K562 (cell line): ENCODE results near the gene KRT35. TPM values are rescaled to one million over a fixed set of nuclear protein-coding genes. Genes with fewer than 3 reads are reported as not detected.

Experiments
- ATAC-seq: fragments of 200-7000 bp; cut with Tn5 transposase; 3 replicates; pipeline ENCODE4 v1.9.1; 2020; ENCODE audit warnings: moderate library complexity
- BruUV-seq: library from RNA; stranded (reverse); fragments of 400-500 nt; replicated peaks from 2 replicates; lab custom pipeline; 2021; lab: Mats Ljungman, UMichigan
- CTCF ChIA-PET: fragments of 300-600 bp; formaldehyde crosslinking; extraction: SDS; loops from one replicate; lab custom pipeline; 2021; ENCODE audit warnings: low intra/inter-chr PET ratio; lab: Yijun Ruan, JAX
- POLR2A ChIA-PET: fragments of 300-600, 350-650 bp; sonication (Branson Sonifier 250); formaldehyde crosslinking; extraction: SDS; loops from one replicate; lab custom pipeline; 2021; ENCODE audit warnings: antibody characterized with exemption, inconsistent platforms; lab: Yijun Ruan, JAX
- DNase-seq, 4 experiments: peaks; one replicate each; pipeline versions ENCODE4 v3.0.0 to v3.0.0-alpha.2; 2011 to 2018; ENCODE audit warnings: low spot score in 3 of 4, mixed read lengths in 3 of 4; ENCODE audit errors: extremely low read depth in 1 of 4
- FAIRE-seq: peaks from 2 replicates; lab custom pipeline; 2011; peaks lifted over from hg19 to GRCh38; lab: Jason Lieb, UNC
- H2AFZ ChIP-seq: 2 replicates; pipeline ENCODE4 v1.6.0; 2011; ENCODE audit warnings: low read depth, low read length, control low read depth, inconsistent platforms
- H3K27ac ChIP-seq: fragments of 200-600 bp; 3 replicates; pipeline ENCODE4 v1.8.0; 2011; ENCODE audit warnings: low read depth, mild to moderate bottlenecking, control low read depth, inconsistent platforms, low read length, moderate library complexity, mixed read lengths; ENCODE audit errors: extremely low read depth
- H3K27me3 ChIP-seq, 2 experiments: fragments of 300-600 bp in 1 of 2; 2 replicates in 1 of 2; 3 replicates in 1 of 2; pipeline versions ENCODE4 v1.6.0 to v1.8.0; 2011; ENCODE audit warnings: inconsistent platforms in 2 of 2, low read length in 2 of 2, mild to moderate bottlenecking in 1 of 2, mixed read lengths in 1 of 2, moderate library complexity in 1 of 2; ENCODE audit not compliant: control insufficient read depth in 2 of 2, insufficient read depth in 2 of 2
- H3K36me3 ChIP-seq: fragments of 300-600 bp; 3 replicates; pipeline ENCODE4 v1.8.0; 2011; ENCODE audit warnings: mild to moderate bottlenecking, low read length, inconsistent platforms; ENCODE audit not compliant: control insufficient read depth, insufficient read depth
- H3K4me1 ChIP-seq, 2 experiments: fragments of 200-600 bp in 1 of 2; replicated peaks in 1 of 2; 2 replicates in 1 of 2; 3 replicates in 1 of 2; pipeline versions ENCODE4 v1.5.1 to v1.8.0; 2011; ENCODE audit warnings: inconsistent platforms in 2 of 2, low read length in 2 of 2, mild to moderate bottlenecking in 1 of 2, mixed read lengths in 1 of 2, moderate library complexity in 1 of 2; ENCODE audit not compliant: control insufficient read depth in 2 of 2, insufficient read depth in 2 of 2
- H3K4me2 ChIP-seq: 2 replicates; pipeline ENCODE4 v1.6.1; 2011; ENCODE audit warnings: low read length, control low read depth, inconsistent platforms, mixed read lengths; ENCODE audit not compliant: insufficient read depth
- H3K4me3 ChIP-seq: fragments of 200-600 bp; sonication (generic), shearing (Covaris generic); 2 replicates; pipeline ENCODE4 v1.5.1; 2016; ENCODE audit warnings: control low read depth, inconsistent platforms
- H3K79me2 ChIP-seq: fragments of 200-600 bp; 3 replicates; pipeline ENCODE4 v1.8.0; 2011; ENCODE audit warnings: low read length, inconsistent platforms; ENCODE audit not compliant: control insufficient read depth, insufficient read depth
- H3K9ac ChIP-seq, 2 experiments: 2 replicates each; pipeline versions ENCODE4 v1.6.0 to v1.6.1; 2011; ENCODE audit warnings: low read depth in 2 of 2, low read length in 2 of 2, control low read depth in 1 of 2, inconsistent platforms in 1 of 2, mild to moderate bottlenecking in 1 of 2, mixed read lengths in 1 of 2; ENCODE audit not compliant: insufficient read depth in 1 of 2
- H3K9me1 ChIP-seq: one replicate; pipeline ENCODE4 v1.6.0; 2011; ENCODE audit warnings: inconsistent platforms, mild to moderate bottlenecking, low read length, moderate library complexity; ENCODE audit not compliant: control insufficient read depth, insufficient read depth
- H3K9me3 ChIP-seq: replicated peaks from 2 replicates; pipeline ENCODE4 v1.5.1; 2011; ENCODE audit warnings: low read depth, low read length, inconsistent platforms; ENCODE audit not compliant: control insufficient read depth, insufficient read depth
- H4K20me1 ChIP-seq: replicated peaks from 2 replicates; pipeline ENCODE4 v1.6.1; 2011; ENCODE audit warnings: low read length, inconsistent platforms, mixed read lengths; ENCODE audit not compliant: control insufficient read depth, insufficient read depth
- CREBBP ChIP-seq: IDR thresholded peaks from one replicate; pipeline ENCODE4 v1.6.1; 2012; ENCODE audit warnings: low read depth, mild to moderate bottlenecking, control low read depth, inconsistent platforms, low read length
- ELK3 ChIP-seq: fragments of 450-650 bp; formaldehyde crosslinking; IDR thresholded peaks from 2 replicates; pipeline ENCODE4 v1.4.0; 2020; ENCODE audit warnings: mild to moderate bottlenecking
- ESRRA ChIP-seq: fragments of 450-650 bp; IDR thresholded peaks from 2 replicates; pipeline ENCODE4 v1.6.1; 2014; ENCODE audit warnings: low read depth, mild to moderate bottlenecking, moderate library complexity, borderline replicate concordance
- FOXA1 ChIP-seq: fragments of 450-650 bp; IDR thresholded peaks from 2 replicates; pipeline ENCODE4 v1.6.1; 2016; ENCODE audit warnings: mild to moderate bottlenecking, borderline replicate concordance
- MED1 ChIP-seq: sonication (generic); formaldehyde crosslinking; IDR thresholded peaks from 2 replicates; pipeline ENCODE4 v1.8.1; 2023; ENCODE audit warnings: missing genetic modification reagents, borderline replicate concordance
- MYNN ChIP-seq, 2 experiments: sonication (generic); formaldehyde crosslinking in 1 of 2; IDR thresholded peaks; 2 replicates each; pipeline versions ENCODE4 v1.5.0 to v1.6.1; 2016 to 2020; ENCODE audit warnings: antibody characterized with exemption in 1 of 2, missing genetic modification reagents in 1 of 2
- RFX5 ChIP-seq: IDR thresholded peaks from 2 replicates; pipeline ENCODE4 v1.6.1; 2011; ENCODE audit warnings: low read depth, mild to moderate bottlenecking, improper control_type of control experiment, low read length
- SUPT5H ChIP-seq: fragments of 450-650 bp; IDR thresholded peaks from 2 replicates; pipeline ENCODE4 v1.6.1; 2016
- ZNF134 ChIP-seq: fragments of 250-450 bp; sonication (Bioruptor Pico); conservative IDR thresholded peaks from 2 replicates; pipeline ENCODE4 v1.4.0; 2020
- ZNF217 ChIP-seq: sonication (generic); formaldehyde crosslinking; IDR thresholded peaks from 2 replicates; pipeline ENCODE4 v1.8.0; 2022; ENCODE audit warnings: mild to moderate bottlenecking, missing genetic modification reagents
- ZNF449 ChIP-seq: fragments of 250-450 bp; sonication (Bioruptor Pico); IDR thresholded peaks from 2 replicates; pipeline ENCODE4 v1.8.0; 2022; ENCODE audit warnings: moderate library complexity, mild to moderate bottlenecking, inconsistent platforms
- ZNF780A ChIP-seq: fragments of 250-450 bp; sonication (Bioruptor Pico); IDR thresholded peaks from 2 replicates; pipeline ENCODE4 v1.5.0; 2021; ENCODE audit warnings: mild to moderate bottlenecking
- WGBS: fragments of 100-300 bp; shearing (Covaris generic); methylation state at CpG from one replicate; pipeline ENCODE4 v1.1.6; 2016; ENCODE audit warnings: low coverage, mixed read lengths; ENCODE audit not compliant: insufficient coverage; ENCODE audit errors: missing lambda C conversion rate; 5-methylcytosine and 5-hydroxymethylcytosine counted together
- in situ Hi-C: fragments of 300-500 bp; cut with MboI; formaldehyde crosslinking; loops from 4 replicates; pipeline ENCODE4 v1.15.0; 2018; ENCODE audit warnings: inconsistent platforms, mixed read lengths
- intact Hi-C: fragments of 100-400 bp; cut with micrococcal nuclease; formaldehyde crosslinking; loops from 2 replicates; pipeline ENCODE4 v1.14.2; 2022
- polyA plus RNA-seq, 8 experiments: library from polyadenylated mRNA; depleted of rRNA in 4 of 8; stranded (reverse) in 5 of 8; unstranded in 3 of 8; fragments of >200 nt; fragmentation: Nextera tagmentation in 2 of 8; fragmentation: Illumina TruSeq in 1 of 8; extraction: Ambion mirVana in 2 of 8; extraction: Trizol in 1 of 8; gene quantifications; 2 replicates each; pipeline versions ENCODE4 v1.2.1 to v1.2.3, GENCODE V29; 2011 to 2014; ENCODE audit warnings: inconsistent platforms in 1 of 8, missing spikeins in 1 of 8
- total RNA-seq, 7 experiments: library from RNA; depleted of rRNA in 6 of 7; stranded (reverse); fragments of >200 nt in 6 of 7; fragmentation: Illumina TruSeq in 2 of 7; extraction: Trizol in 2 of 7; gene quantifications; 2 replicates each; pipeline versions ENCODE4 v1.2.1 to v1.2.3, GENCODE V29; 2011 to 2021; ENCODE audit warnings: low replicate concordance in 1 of 7

Gene KRT35
- total and polyA plus RNA-seq, 9 of the 15 experiments (the other 6 are each of a cell fraction or from before 2014, with no cell fraction given) = not detected

GRCh38 chr17:41483531-41483930, 2.6 kb upstream of the KRT35 start:
- CTCF ChIA-PET = interaction anchor here (0.8 kb wide), 1 partner anchor 65 kb away, joined by 3 read pairs; no protein-coding TSS in a partner anchor
- no peak overlapping the region for H3K27ac ChIP-seq

More at GRCh38 chr17:41483531-41483930, 2.6 kb upstream of the KRT35 start:
- no peak for FAIRE-seq
- Histone ChIP-seq H2AFZ (no peak overlapping the region), H3K4me3 (no peak overlapping the region), H3K27me3 (peaks cover 10 to 49% of the 10 kb centered on the region in 2 experiments; a peak in 4 of 5 replicates), H3K79me2 (no peaks in the 10 kb centered on the region), H4K20me1 (peaks cover 12% of the 10 kb centered on the region), H3K4me1 (peaks cover 9 to 19% of the 10 kb centered on the region in 2 experiments; a peak in 4 of 5 replicates), H3K9me3 (no peaks in the 10 kb centered on the region), H3K4me2 (no peak overlapping the region), H3K9me1 (no peaks in the 10 kb centered on the region), H3K9ac (no peak overlapping the region), H3K36me3 (no peaks in the 10 kb centered on the region)
- TF ChIP-seq ELK3 (CRISPR knock-in tag) (no peak), CREBBP (no peak), ZNF217 (CRISPR knock-in tag) (no peak), MYNN (IDR thresholded peaks at IDR 0.05) (no peak), MYNN (CRISPR knock-in tag; IDR thresholded peaks at IDR 0.05) (no peak), MED1 (CRISPR knock-in tag) (no peak), FOXA1 (no peak), SUPT5H (no peak), ZNF780A (CRISPR knock-in tag) (no peak), RFX5 (no peak), ZNF449 (CRISPR knock-in tag) (no peak), ZNF134 (CRISPR knock-in tag) (no peak), ESRRA (no peak)
- intact Hi-C loops (loop anchor here (10.0 kb wide), 1 partner anchor 181 kb away; no protein-coding TSS in a partner anchor), in situ Hi-C loops (no loop called here)
- 13% methylated on average over 9 of the region's 9 CpGs for WGBS
- no peak for DNase-seq
- POLR2A ChIA-PET = interaction anchor here (2.3 kb wide), 1 partner anchor 66 kb away, joined by 6 read pairs; no protein-coding TSS in a partner anchor
- BruUV-seq = no TSS peak
- no peak for ATAC-seq
